Epithelial cell of proximal tubule (primary cell): ENCODE measurements around the gene CCNT1. TPM values are rescaled to one million over a fixed set of nuclear protein-coding genes. Genes with fewer than 3 reads are reported as not detected.
"Not testable (repeated sequence)": the region's sequence is repeated elsewhere in the genome, so short reads cannot be mapped to it uniquely, and the experiment has no call there.

Source experiments
- DNase-seq: peaks from one replicate; pipeline ENCODE4 v3.0.0-alpha.2; 2011; ENCODE audit warnings: low read depth
- H3K4me3 ChIP-seq: 2 replicates; pipeline ENCODE4 v1.5.1; 2011; ENCODE audit warnings: low read depth, mild to moderate bottlenecking, low read length
- total RNA-seq: library from RNA; depleted of rRNA; stranded (reverse); fragments of >200 nt; gene quantifications from 2 replicates; pipeline ENCODE4 v1.2.3, GENCODE V29; 2015
- TF ChIP-seq, protein P1 (sequence below): conservative IDR thresholded peaks from 2 replicates; pipeline ENCODE4 v1.5.1; 2012; ENCODE audit warnings: low read depth, mild to moderate bottlenecking, low read length

Gene CCNT1
- total RNA-seq, 1 donor from 2014 or later, result 15.9 TPM

DNA sequence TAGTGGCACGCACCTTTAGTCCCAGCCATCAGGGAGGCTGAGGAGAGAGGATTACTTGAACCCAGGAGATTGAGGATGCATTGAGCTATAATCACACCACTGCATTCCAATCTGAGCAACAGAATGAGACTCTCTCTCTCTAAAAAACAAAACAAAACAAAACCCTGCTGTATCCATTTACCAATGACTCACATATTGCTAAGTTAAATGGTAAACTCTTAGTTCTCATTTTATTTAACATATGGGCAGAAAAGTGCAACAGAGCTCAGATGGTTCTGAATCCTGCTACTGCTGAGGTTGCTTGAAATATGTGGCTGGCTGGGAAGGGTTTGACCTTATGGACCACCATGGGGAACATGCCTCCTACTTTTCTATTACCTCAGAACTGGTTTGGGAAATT lies 33.7 kb upstream of the CCNT1 start:
- H3K4me3 ChIP-seq, result no peak overlapping the region
- peak; percentile 4 for DNase-seq
- TF ChIP-seq, protein P1, sequence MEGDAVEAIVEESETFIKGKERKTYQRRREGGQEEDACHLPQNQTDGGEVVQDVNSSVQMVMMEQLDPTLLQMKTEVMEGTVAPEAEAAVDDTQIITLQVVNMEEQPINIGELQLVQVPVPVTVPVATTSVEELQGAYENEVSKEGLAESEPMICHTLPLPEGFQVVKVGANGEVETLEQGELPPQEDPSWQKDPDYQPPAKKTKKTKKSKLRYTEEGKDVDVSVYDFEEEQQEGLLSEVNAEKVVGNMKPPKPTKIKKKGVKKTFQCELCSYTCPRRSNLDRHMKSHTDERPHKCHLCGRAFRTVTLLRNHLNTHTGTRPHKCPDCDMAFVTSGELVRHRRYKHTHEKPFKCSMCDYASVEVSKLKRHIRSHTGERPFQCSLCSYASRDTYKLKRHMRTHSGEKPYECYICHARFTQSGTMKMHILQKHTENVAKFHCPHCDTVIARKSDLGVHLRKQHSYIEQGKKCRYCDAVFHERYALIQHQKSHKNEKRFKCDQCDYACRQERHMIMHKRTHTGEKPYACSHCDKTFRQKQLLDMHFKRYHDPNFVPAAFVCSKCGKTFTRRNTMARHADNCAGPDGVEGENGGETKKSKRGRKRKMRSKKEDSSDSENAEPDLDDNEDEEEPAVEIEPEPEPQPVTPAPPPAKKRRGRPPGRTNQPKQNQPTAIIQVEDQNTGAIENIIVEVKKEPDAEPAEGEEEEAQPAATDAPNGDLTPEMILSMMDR, result no peak

- TF ChIP-seq, protein P1, result no peak
Observed at GRCh38 chr12:48744251-48745008, 27.9 kb upstream of the CCNT1 start.

DNA sequence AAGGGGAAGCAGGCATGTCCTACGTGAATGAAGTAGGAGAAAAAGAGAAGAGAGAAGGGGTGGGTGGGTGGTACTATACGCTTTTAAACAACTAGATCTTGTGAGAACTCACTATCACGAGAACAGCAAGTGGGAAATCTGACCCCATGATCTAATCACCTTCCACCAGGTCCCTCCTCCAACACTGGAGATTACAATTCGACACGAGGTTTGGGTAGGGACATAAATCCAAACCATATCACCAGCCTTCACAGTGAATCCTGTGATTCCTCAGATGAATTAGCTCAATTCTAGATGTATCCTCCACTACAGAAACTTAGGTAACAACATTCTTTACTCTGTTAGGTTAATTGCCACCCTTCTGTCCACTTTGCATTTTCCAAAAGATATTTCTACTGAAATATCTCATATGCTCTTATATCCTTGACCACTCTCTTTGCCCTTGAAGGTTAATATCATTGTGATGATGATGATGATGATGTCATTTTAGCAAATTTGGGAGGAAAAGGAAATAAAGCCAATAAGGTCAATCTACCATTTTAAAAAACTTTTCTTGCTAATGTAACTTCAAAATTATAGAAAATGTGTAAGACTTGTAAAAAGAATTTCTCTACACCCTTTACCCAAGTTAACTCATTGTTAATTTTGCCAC lies 23.2 kb upstream of the CCNT1 start:
- no peak for DNase-seq
- TF ChIP-seq, protein P1, result no peak
- no peak overlapping the region for H3K4me3 ChIP-seq

More at GRCh38 chr12:48744251-48745008, 27.9 kb upstream of the CCNT1 start:
- no peak overlapping the region for H3K4me3 ChIP-seq
- no peak for DNase-seq

DNA sequence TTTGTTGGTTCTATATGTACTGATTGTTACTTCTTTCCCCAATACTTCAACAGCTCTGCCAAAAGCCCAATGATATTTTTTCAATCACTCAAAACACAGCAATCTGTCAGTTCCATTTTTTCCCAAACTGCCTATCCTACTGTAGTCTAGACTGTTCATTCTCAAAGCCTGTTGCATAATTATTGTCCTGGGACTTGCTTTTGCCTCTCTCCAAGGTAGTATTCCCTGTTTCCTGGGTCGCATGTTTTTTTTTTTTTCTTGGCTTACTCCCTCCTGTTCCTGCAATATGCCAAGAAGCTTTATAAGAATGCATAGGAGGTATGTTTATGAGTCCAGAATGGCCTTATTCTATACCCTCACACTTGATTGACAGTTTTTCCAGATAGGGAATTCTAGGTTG lies 19.9 kb upstream of the CCNT1 start:
- H3K4me3 ChIP-seq, result no peak overlapping the region
- TF ChIP-seq, protein P1, result no peak
- no peak for DNase-seq

GRCh38 chr12:48728807-48729206 lies 12.3 kb upstream of the CCNT1 start:
- H3K4me3 ChIP-seq, result no peak overlapping the region
- TF ChIP-seq, protein P1, result no peak
- DNase-seq, result no peak

DNA sequence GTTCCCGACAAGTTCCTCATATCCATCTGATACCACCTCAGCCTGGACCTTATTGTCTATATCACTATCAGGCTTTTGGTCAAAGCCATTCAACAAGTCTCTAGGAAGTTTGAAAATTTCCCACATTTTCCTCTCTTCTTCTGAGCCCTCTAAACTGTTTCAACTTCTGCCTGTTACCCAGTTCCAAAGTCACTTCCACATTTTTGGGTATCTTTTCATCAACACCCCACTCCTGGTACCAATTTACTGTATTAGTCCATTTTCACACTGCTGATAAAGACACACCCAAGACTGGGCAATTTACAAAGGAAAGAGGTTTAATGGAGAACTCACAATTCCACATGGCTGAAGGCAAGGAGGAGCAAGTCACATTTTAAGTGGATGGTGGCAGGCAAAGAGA lies 4.2 kb upstream of the CCNT1 start:
- H3K4me3 ChIP-seq, DNase-seq: not testable (repeated sequence)

GRCh38 chr12:48720171-48720570 lies 3.7 kb upstream of the CCNT1 start:
- H3K4me3 ChIP-seq, DNase-seq: not testable (repeated sequence)

- DNase-seq, H3K4me3 ChIP-seq: not testable (repeated sequence)
Observed at GRCh38 chr12:48719002-48719401, 2.5 kb upstream of the CCNT1 start.
